IMR-90 (cell line): ENCODE data around the gene SLAMF9. TPM values are rescaled to one million over a fixed set of nuclear protein-coding genes. Genes with fewer than 3 reads are reported as not detected.
A peak's percentile ranks its signal among the peaks of the same experiment; 100 is the strongest.

Experiments
- ATAC-seq: fragments of 200-7000 bp; cut with Tn5 transposase; 2 replicates; pipeline ENCODE4 v1.9.1; 2020; ENCODE audit warnings: low read depth, mild to moderate bottlenecking, moderate library complexity
- BruUV-seq: library from RNA; stranded (reverse); fragments of 400-500 nt; replicated peaks from 2 replicates; lab custom pipeline; 2021; lab: Mats Ljungman, UMichigan
- CTCF ChIA-PET: fragments of 300-600 bp; formaldehyde crosslinking; extraction: SDS; loops from one replicate; lab custom pipeline; 2021; ENCODE audit warnings: antibody characterized with exemption; lab: Yijun Ruan, JAX
- POLR2A ChIA-PET: fragments of 300-600 bp; sonication (Branson Sonifier 250); formaldehyde crosslinking; loops from one replicate; lab custom pipeline; 2022; ENCODE audit warnings: antibody characterized with exemption; ENCODE audit not compliant: unreplicated experiment; lab: Charles Lee
- DNase-seq: peaks from one replicate; pipeline ENCODE4 v3.0.0; 2013
- H2AFZ ChIP-seq: replicated peaks from 2 replicates; pipeline ENCODE3; 2013; ENCODE audit warnings: low read length, mild to moderate bottlenecking; ENCODE audit not compliant: poor library complexity
- H2AK5ac ChIP-seq: 2 replicates; pipeline ENCODE4 v1.6.1; 2013; ENCODE audit warnings: low read depth, low read length, inconsistent platforms
- H2AK9ac ChIP-seq: replicated peaks from 2 replicates; pipeline ENCODE3; 2013; ENCODE audit warnings: mild to moderate bottlenecking, low read depth, low read length, moderate library complexity; ENCODE audit not compliant: poor library complexity
- H2BK120ac ChIP-seq: 2 replicates; pipeline ENCODE4 v1.6.1; 2013; ENCODE audit warnings: low read depth, low read length, inconsistent platforms
- H2BK15ac ChIP-seq: 3 replicates; pipeline ENCODE4 v1.6.1; 2013; ENCODE audit warnings: low read depth, low read length, inconsistent platforms
- H2BK20ac ChIP-seq: 2 replicates; pipeline ENCODE4 v1.6.1; 2013; ENCODE audit warnings: low read depth, mild to moderate bottlenecking, inconsistent platforms, low read length, moderate library complexity
- H2BK5ac ChIP-seq: 2 replicates; pipeline ENCODE4 v1.6.1; 2013; ENCODE audit warnings: mild to moderate bottlenecking, low read depth, low read length, inconsistent platforms; ENCODE audit not compliant: poor library complexity, severe bottlenecking
- H3K14ac ChIP-seq: replicated peaks from 2 replicates; pipeline ENCODE4 v1.6.1; 2013; ENCODE audit warnings: low read depth, low read length, inconsistent platforms
- H3K18ac ChIP-seq: 2 replicates; pipeline ENCODE4 v1.6.1; 2013; ENCODE audit warnings: low read depth, low read length, control low read depth
- H3K23ac ChIP-seq: 2 replicates; pipeline ENCODE4 v1.6.1; 2013; ENCODE audit warnings: low read depth, low read length, inconsistent platforms
- H3K27ac ChIP-seq: 2 replicates; pipeline ENCODE4 v1.5.1; 2013; ENCODE audit warnings: mild to moderate bottlenecking, control low read depth, low read length; ENCODE audit not compliant: insufficient read depth
- H3K27me3 ChIP-seq: 2 replicates; pipeline ENCODE4 v1.6.1; 2013; ENCODE audit warnings: low read length; ENCODE audit not compliant: control insufficient read depth, insufficient read depth
- H3K36me3 ChIP-seq: 2 replicates; pipeline ENCODE4 v1.6.1; 2013; ENCODE audit warnings: low read length, mixed read lengths; ENCODE audit not compliant: control insufficient read depth, insufficient read depth
- H3K4ac ChIP-seq: 2 replicates; pipeline ENCODE4 v1.6.1; 2013; ENCODE audit warnings: low read depth, low read length, inconsistent platforms
- H3K4me1 ChIP-seq: 2 replicates; pipeline ENCODE4 v1.6.1; 2013; ENCODE audit warnings: low read length, mixed read lengths; ENCODE audit not compliant: control insufficient read depth, insufficient read depth
- H3K4me2 ChIP-seq: 2 replicates; pipeline ENCODE4 v1.6.1; 2013; ENCODE audit warnings: low read depth, mild to moderate bottlenecking, control low read depth, low read length, moderate library complexity
- H3K4me3 ChIP-seq: 2 replicates; pipeline ENCODE4 v1.5.1; 2013; ENCODE audit warnings: low read depth, mild to moderate bottlenecking, control low read depth, low read length, moderate library complexity; ENCODE audit not compliant: insufficient read depth
- H3K56ac ChIP-seq: 2 replicates; pipeline ENCODE4 v1.6.1; 2013; ENCODE audit warnings: low read length, inconsistent platforms; ENCODE audit not compliant: insufficient read depth; ENCODE audit errors: extremely low read depth
- H3K79me1 ChIP-seq, 2 experiments: 2 replicates each; pipeline ENCODE4 v1.6.1; 2013; ENCODE audit warnings: low read length in 2 of 2, inconsistent platforms in 1 of 2, low read depth in 1 of 2
- H3K9ac ChIP-seq: 2 replicates; pipeline ENCODE4 v1.6.1; 2013; ENCODE audit warnings: low read depth, low read length, control low read depth
- H3K9me1 ChIP-seq: 2 replicates; pipeline ENCODE4 v1.6.1; 2013; ENCODE audit warnings: low read length, inconsistent platforms; ENCODE audit not compliant: insufficient read depth
- H3K9me3 ChIP-seq: 2 replicates; pipeline ENCODE4 v1.6.1; 2013; ENCODE audit warnings: low read length; ENCODE audit not compliant: control insufficient read depth, insufficient read depth
- H4K20me1 ChIP-seq: 2 replicates; pipeline ENCODE4 v1.6.1; 2013; ENCODE audit warnings: low read length, inconsistent platforms; ENCODE audit not compliant: insufficient read depth
- H4K5ac ChIP-seq: 2 replicates; pipeline ENCODE4 v1.6.1; 2013; ENCODE audit warnings: mild to moderate bottlenecking, low read depth, low read length, control low read depth
- H4K8ac ChIP-seq, 2 experiments: 2 replicates each; pipeline ENCODE4 v1.6.1; 2013; ENCODE audit warnings: low read depth in 2 of 2, low read length in 2 of 2, control low read depth in 1 of 2, inconsistent platforms in 1 of 2
- H4K91ac ChIP-seq: 2 replicates; pipeline ENCODE4 v1.6.1; 2013; ENCODE audit warnings: low read depth, low read length, inconsistent platforms; ENCODE audit not compliant: insufficient read depth
- CHD1 ChIP-seq: IDR thresholded peaks from 2 replicates; pipeline ENCODE4 v1.6.1; 2012; ENCODE audit warnings: low read depth, low read length, improper control_type of control experiment
- NFE2L2 ChIP-seq: fragments of 150-350 bp; IDR thresholded peaks from 2 replicates; pipeline ENCODE4 v1.6.1; 2016; ENCODE audit warnings: low read depth, mild to moderate bottlenecking, low read length
- WGBS, 2 experiments: methylation state at CpG; one replicate each; pipeline versions ENCODE4 v1.1.5 to v1.1.7; 2013; ENCODE audit warnings: missing lambda C conversion rate in 2 of 2; ENCODE audit not compliant: insufficient read length in 1 of 2; ENCODE audit errors: extremely low coverage in 2 of 2; 5-methylcytosine and 5-hydroxymethylcytosine counted together
- dilution Hi-C: fragments of 300-500 bp; cut with HindIII; formaldehyde crosslinking; loops from one replicate; pipeline ENCODE4 v1.14.3; 2018; ENCODE audit warnings: low sequenced_read_pairs; ENCODE audit not compliant: unreplicated experiment
- in situ Hi-C: fragments of 300-500 bp; cut with MboI; formaldehyde crosslinking; loops from 3 replicates; pipeline ENCODE4 v1.14.3; 2019; ENCODE audit warnings: low sequenced_read_pairs, inconsistent platforms, mixed read lengths
- intact Hi-C: fragments of 100-400 bp; cut with micrococcal nuclease; formaldehyde crosslinking; loops from 2 replicates; pipeline ENCODE4 v1.10.0; 2022
- polyA plus RNA-seq, 3 experiments: library from polyadenylated mRNA; depleted of rRNA; stranded (reverse); fragments of >200 nt; gene quantifications; 2 replicates each; pipeline ENCODE4 v1.2.3, GENCODE V29; 2012; ENCODE audit warnings: low replicate concordance in 1 of 3
- total RNA-seq: library from RNA; depleted of rRNA; stranded (reverse); fragments of >200 nt; gene quantifications from 2 replicates; pipeline ENCODE4 v1.2.3, GENCODE V29; 2012
- TF ChIP-seq, protein P1 (sequence below): fragments of 150-350 bp; IDR thresholded peaks from 2 replicates; pipeline ENCODE4 v1.6.1; 2017; ENCODE audit warnings: mild to moderate bottlenecking, antibody characterized with exemption, low read length, low read depth

The SLAMF9 gene
- total and polyA plus RNA-seq, 2 of the 4 experiments (the other 2 are of a cell fraction): 0.18 to 0.67 TPM

DNA sequence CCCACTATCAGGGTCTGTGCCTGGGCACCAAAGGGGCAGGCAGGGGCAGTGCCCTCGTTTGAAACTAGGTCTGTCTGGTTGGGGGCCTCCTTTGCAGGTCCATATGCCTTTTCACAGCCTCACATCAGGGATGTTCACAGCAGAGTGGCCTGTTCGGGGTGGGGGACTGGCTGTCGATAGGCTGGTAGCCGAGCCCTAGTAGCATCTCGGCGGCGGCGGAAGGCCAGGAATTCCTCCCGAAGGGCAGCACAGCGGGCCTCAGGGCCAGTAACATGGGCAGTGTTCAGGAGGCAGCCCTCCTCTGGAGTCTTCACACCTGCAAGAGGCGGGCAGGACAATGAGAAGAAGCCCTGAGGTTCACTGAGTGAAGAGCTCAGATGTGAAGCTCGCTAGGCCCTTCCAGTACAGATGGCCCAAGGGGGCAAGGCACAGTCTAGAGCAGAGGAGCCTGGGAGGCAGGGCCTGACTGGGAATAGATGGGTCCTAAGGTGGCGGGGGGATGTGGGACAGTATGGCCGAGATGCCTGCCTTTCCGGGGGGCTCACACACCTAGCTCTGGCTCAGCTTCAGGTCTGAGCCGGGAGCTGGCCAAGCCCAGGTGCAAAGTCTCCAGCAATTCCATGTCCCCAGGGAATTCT, 26.7 kb downstream of the SLAMF9 start (continued):
- no peak for TF ChIP-seq CHD1

- H3K9me3 ChIP-seq: no peaks in the 10 kb centered on the region
- H3K4me2 ChIP-seq: peak overlapping the region; percentile 72
- ChIA-PET POLR2A (interaction anchor here (0.6 kb wide), 1 partner anchor 712 kb away, joined by 4 read pairs; no protein-coding TSS in a partner anchor), CTCF (interaction anchor here (0.8 to 1.5 kb wide), 3 partner anchors 10 to 81 kb away, joined by 3 read pairs; no protein-coding TSS in a partner anchor)
- intact Hi-C loops (loop anchor here (1.0 to 10.0 kb wide), 4 partner anchors 35 to 289 kb away; partner anchors contain the start of gene DUSP23), dilution Hi-C loops (no loop called here), in situ Hi-C loops (no loop called here)
- peak overlapping the region; percentile 54 for H2BK20ac ChIP-seq
- H4K8ac ChIP-seq: peak overlapping the region; percentile 46 to 68
- H3K4me3 ChIP-seq: peak overlapping the region; percentile 83
- DNase-seq (no peak), ATAC-seq (no peak)
- peak overlapping the region; percentile 23 for H2BK5ac ChIP-seq
- TF ChIP-seq NFE2L2: no peak
- TF ChIP-seq, protein P1, sequence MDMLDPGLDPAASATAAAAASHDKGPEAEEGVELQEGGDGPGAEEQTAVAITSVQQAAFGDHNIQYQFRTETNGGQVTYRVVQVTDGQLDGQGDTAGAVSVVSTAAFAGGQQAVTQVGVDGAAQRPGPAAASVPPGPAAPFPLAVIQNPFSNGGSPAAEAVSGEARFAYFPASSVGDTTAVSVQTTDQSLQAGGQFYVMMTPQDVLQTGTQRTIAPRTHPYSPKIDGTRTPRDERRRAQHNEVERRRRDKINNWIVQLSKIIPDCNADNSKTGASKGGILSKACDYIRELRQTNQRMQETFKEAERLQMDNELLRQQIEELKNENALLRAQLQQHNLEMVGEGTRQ: peak; percentile 73
- H3K27me3 ChIP-seq: no peaks in the 10 kb centered on the region; the same call in 1 of the 2 replicates
- 0% methylated on average over 2 of the region's 7 CpGs; no CpG with 5 or more reads in 1 of the 2 experiments for WGBS, 2 experiments
- peak overlapping the region; percentile 54 for H4K91ac ChIP-seq
- H3K4me1 ChIP-seq: peaks cover 15% of the 10 kb centered on the region
- H3K9ac ChIP-seq: peak overlapping the region; percentile 68
- H3K36me3 ChIP-seq: 0 out of 2 replicates have a peak, but pooled peaks cover 5% of the 10 kb centered on the region
- H2AK9ac ChIP-seq: peak overlapping the region; percentile 43
- H3K4ac ChIP-seq: peak overlapping the region; percentile 61
- peak overlapping the region; percentile 54 for H2BK120ac ChIP-seq
- peaks cover 33% of the 10 kb centered on the region for H4K20me1 ChIP-seq
- peak overlapping the region; percentile 3; the same call in 1 of the 2 replicates for H2AK5ac ChIP-seq
- H3K18ac ChIP-seq: peak overlapping the region; percentile 57
- H3K79me1 ChIP-seq: peaks cover 0 to 35% of the 10 kb centered on the region in 2 experiments; a peak in 2 of 4 replicates
- H3K56ac ChIP-seq: peak overlapping the region; percentile 69; the same call in 1 of the 2 replicates
- peak overlapping the region; percentile 77; the same call in 1 of the 2 replicates for H3K14ac ChIP-seq
- peak overlapping the region; percentile 40 for H3K27ac ChIP-seq
- H3K23ac ChIP-seq: peak overlapping the region; percentile 46
- no TSS peak for BruUV-seq
- peaks cover 10% of the 10 kb centered on the region; the same call in 1 of the 2 replicates for H3K9me1 ChIP-seq
- H2AFZ ChIP-seq: peak overlapping the region; percentile 84
- H2BK15ac ChIP-seq: peak overlapping the region; percentile 37; the same call in 2 of the 3 replicates
- H4K5ac ChIP-seq: peak overlapping the region; percentile 31
Observed at GRCh38 chr1:159925719-159926078, 28.3 kb downstream of the SLAMF9 start.
